ENCODE results near the gene NHLRC2.

NHLRC2 gene

GRCh38 chr10:113866551-113867394, 12.3 kb downstream of the NHLRC2 start:
- DNase-seq, result peak; percentile 42

DNA sequence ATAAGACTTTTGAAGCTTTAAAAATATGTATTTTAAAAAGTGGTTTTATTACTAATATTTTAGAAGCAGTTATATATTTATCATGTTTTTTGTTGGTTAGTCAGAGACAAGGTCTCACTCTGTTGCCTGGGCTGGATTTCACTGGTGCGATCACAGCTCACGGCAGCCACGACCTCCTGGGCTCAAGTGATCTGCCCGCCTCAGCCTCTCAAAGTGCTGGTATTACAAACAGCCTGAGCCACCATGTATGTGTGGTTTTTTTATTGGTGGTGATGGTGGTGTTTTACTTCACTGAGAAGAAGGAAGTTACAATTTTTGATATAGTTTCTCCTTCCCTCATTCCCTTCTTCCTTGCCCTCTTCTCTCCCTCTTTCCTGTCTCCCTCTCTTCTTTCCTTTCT, 13.4 kb downstream of the NHLRC2 start:
- no peak for DNase-seq

DNA sequence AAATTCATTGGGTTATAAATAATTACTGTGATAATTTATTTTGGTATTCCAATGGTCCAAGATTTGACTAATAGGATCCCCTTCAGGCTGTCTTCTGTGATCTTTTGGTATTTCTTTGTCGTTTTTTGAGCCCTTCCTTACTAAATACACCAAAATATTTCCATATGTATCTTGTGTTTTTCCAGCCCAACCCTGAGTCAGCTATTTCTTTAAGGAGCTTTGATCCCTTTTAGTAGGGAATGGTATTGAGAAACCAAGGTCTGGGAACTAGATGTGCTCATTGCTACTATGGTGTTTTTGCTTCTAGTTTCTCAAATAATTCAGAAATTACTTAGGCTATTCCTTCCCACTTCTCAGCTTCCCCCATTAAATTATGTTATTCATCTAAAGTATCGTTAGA, 15.3 kb downstream of the NHLRC2 start:
- no peak for DNase-seq

DNA sequence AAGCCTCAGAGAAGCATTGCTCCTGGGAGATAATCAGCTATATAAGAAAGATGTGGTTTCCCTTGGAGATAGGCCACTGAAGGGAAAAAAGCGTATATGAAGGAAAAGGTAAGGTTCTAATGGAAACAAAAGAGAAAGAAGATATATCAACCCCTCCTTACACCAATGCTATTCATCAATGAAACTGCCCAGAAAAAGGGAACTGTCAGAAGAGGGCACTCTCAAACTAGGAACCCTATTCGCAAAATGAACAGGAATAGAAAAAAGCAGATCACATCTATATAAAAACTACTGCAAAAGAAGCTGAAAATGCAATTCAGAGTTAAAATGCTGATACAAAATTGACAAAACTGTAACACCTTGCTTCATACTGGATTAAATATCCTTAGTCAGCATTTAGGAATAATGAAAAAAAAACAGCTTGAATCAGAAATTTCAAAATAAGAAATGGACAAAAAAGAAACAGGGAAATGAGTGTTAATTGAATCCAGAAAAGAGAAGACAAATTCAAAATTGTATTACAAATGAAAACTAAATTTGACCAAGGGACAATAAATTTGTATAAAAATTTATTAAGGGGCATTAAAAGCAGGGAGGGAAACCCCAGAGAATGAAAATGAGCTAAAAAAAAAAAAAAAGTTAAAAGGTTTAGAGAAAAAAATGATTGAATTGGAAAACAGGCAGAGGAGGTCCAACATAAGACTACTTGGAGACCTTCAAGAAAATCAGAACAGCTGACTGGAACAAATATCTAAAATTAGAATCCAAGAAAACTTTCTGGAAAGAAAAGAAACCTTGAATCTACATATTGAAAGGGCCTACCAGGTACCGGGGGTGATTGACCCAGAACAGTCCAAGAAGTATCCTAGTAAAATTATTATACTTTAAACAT, 17.9 kb downstream of the NHLRC2 start:
- DNase-seq, result peak; percentile 35

- no peak for DNase-seq
Measured at GRCh38 chr10:113875212-113875611, 20.8 kb downstream of the NHLRC2 start.

- no peak for DNase-seq
Measured at GRCh38 chr10:113876461-113876860, 22.0 kb downstream of the NHLRC2 start.

GRCh38 chr10:113879691-113880090, 25.2 kb downstream of the NHLRC2 start:
- DNase-seq, result no peak

DNA sequence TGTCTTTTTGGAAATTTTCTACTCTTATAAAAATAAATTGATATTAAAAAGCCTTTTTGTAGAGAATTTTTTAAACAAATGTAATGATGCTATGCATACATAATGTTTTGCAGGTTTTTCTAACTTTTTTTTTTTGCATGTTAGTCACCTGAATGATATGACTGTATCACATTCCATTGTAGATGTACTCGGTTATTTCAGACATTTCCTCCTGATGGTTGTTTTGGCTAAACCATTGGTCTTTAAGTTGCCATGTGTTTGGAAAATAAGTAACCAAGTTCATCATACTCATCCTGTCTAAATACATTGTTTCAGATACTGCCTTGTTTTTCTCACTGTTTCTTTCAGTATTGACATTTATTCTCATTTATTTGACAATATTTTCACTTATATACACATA, 25.8 kb downstream of the NHLRC2 start:
- DNase-seq, result no peak

GRCh38 chr10:113882240-113882639, 27.8 kb downstream of the NHLRC2 start:
- DNase-seq, result peak; percentile 31

GRCh38 chr10:113889911-113890310, 35.5 kb downstream of the NHLRC2 start:
- DNase-seq, result no peak

- DNase-seq, result peak; percentile 20
Measured at GRCh38 chr10:113890769-113891168, 36.3 kb downstream of the NHLRC2 start.

- DNase-seq, result no peak
Measured at GRCh38 chr10:113891476-113891875, 37.0 kb downstream of the NHLRC2 start.

DNA sequence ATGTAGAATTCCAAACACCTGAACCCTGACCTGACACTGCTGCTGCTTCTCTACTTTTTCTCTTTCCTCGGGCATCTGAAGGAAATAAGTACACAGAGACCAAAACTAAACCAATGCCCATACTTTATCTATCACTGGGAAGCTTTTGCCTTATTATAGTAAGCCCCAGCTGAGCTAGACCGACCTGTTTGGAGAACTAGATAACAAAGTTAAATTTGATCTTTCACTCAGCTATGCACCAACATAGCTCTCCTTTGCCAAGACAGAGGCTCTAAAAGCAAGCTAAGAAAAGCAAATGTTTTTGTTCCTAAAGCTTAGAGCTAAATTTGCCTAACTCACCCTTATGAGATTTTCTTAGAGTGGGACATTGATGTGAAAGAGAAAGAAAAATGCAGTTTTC, 39.1 kb downstream of the NHLRC2 start:
- no peak for DNase-seq

DNA sequence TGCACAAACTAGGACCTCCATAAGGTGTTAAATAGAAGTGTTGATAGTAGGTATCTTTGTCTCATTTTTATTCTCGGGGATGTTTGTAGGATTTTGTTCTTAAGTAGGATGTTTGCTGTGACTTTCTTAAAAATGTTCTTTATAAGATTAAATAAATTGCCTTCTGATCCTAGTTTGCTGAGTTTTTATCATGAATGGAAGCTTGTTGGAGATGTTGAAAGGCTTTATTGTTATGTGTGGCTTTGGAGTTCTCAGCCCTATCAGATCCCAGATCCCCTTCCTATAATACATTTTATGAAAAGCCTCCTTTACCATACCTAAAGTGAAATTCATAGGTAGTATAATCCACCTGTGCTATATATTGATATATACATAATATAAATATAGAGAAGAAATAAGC, 40.1 kb downstream of the NHLRC2 start:
- DNase-seq, result no peak

DNA sequence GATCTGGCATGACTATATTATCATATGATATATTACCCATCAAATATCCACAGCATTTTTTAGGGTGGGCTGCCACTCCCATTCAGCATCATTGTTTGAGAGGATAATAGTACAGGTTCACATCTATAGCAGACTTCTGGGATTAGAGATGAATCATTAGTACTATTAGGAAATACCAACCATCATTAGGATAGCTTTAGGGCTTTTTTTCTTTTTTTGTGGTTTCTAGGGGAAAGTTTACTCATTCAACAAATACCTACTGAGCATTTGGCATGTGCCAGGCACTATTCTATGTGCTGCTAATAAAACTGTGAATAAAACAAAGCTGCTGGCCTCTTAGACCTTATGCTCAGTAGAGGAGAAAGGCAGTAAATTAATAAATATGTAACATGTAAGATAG, 40.6 kb downstream of the NHLRC2 start:
- no peak for DNase-seq

DNA sequence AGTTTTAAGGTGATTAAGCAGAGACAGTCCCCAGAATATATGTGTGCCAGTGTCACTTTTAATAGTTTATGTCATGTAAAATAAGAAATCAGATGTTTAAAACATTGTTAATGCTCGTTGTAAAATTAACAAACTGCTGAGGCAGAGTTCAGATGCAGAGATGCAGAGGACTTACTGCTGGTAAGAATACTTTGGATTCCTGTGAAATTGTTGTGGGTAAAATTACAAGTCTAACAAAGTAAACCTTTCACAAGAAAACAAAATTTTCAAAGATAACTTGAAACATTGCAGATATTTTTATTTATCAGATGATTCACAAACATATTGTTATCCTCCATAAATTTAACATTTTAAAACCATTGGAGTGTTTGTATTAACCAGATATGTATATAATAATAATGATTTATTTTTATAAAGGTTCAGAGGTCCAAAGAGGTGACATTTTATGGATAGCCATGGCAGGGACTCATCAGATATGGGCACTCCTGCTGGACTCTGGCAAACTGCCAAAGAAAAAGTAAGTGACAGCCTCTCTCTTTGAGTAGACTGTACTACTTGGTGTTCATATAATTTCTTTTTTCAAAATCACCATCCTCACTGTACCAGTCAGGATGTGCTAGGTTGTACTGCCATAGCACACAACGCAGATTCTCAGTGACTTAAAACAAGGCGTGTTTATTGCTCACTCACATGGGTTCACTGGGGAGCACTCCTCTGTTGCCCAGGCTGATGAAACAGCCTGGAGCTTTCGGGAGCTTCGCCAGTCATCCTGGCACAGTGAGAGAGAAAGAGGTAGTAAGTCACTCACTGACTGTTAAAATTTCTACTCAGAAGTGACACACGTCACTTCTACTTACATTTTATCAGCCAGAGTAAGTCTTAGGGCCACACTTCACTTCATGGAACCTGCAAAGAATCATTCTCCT, 43.5 kb downstream of the NHLRC2 start:
- peak; percentile 36 for DNase-seq

DNA sequence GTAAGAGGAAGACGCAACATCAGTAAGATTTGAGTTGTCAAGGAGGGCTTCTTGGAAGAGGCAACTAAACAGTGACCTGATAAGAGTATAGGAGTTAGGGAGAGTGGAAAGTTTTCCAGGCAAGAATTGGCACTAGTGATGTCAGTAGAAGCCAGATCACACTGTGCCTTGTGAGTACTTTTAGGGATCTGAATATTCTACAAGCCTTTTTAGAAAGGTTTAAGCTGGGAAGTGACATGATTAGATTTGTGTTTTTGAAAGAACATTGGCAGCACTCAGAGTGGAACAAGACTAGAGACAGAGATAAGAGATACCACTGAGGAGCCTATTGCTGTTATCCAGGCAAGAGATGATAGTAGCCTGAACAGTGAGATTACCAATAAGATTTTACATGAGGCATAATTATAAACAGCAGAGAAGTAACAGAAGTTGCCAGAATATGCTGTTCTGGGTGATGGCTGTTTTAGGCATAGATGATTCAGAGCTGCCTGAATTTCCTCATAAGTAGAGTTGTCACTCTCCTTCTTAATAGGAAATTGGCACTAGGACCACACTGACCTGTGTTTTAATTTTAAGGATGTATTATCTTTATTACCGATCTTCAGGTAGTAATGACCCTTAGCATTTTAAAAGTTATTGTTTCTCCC, 45.6 kb downstream of the NHLRC2 start:
- no peak for DNase-seq

DNA sequence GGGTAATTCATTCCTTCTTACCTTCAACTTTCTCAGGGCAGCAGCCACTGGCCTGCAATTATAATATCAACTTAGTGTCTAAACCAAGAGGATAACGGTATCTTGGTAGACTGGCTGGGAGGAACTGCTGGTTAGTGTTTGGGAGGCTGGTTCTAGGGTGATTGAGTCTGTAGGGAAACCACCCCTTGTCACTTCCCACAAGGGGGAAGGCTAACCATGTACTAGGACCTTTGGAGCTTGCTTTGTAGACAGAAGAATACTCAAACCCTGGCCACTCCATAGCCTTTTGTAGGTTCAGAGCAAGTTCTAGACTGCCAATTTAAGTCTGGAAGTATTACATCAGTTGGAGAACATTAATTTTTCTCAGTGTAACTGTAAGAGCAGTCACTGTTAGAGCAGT, 51.3 kb downstream of the NHLRC2 start:
- DNase-seq, result no peak

DNA sequence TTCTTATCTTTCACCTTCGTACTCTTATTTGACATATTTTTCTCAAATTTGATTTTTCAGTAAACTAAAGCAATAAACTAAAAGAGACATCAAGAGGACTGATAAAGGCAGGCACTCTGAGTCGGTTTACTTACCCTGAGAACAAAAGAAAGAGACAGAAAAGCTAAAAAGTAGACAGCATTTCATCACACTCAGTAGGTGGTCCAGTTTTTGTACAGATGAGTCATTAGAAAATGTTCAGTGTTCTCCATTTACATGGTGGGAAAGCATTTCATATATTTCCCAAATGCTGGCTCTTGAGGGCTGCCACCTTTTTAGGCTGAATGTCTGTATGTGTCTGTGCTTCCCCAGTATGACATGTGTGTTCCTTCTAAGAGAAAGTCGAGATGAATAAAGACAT, 52.7 kb downstream of the NHLRC2 start:
- DNase-seq, result no peak

- no peak for DNase-seq
Measured at GRCh38 chr10:113908236-113908635, 53.8 kb downstream of the NHLRC2 start.

GRCh38 chr10:113911113-113911512, 56.7 kb downstream of the NHLRC2 start:
- no peak for DNase-seq

DNA sequence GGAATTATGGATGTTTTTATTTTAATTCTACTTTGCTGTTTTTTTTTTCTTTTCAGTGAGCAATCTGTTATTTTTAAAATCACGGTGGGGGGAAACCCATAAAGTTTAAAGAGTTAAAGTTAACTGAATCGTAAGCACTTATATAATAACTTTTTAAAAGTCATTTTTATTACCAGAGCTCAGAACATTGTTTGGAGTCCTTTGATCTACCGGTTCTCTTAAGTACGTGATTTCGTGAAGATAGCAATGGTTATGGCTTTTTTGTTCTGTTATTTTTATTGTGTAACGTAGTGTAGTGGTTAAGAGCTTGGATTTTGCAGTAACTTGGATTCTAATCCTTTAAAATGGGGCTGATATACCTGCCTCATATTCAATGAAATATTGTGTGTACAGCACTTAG, 57.4 kb downstream of the NHLRC2 start:
- DNase-seq, result no peak

Measured in hematopoietic multipotent progenitor cell treated with erythropoietin and hydrocortisone succinate and interleukin-3 and kit ligand, for 4 days (in vitro differentiated cells).